Measurements from ENCODE around the gene SULT1B1.
"Not testable (repeated sequence)": the region's sequence is repeated elsewhere in the genome, so short reads cannot be mapped to it uniquely, and the experiment has no call there.

The SULT1B1 gene

DNA sequence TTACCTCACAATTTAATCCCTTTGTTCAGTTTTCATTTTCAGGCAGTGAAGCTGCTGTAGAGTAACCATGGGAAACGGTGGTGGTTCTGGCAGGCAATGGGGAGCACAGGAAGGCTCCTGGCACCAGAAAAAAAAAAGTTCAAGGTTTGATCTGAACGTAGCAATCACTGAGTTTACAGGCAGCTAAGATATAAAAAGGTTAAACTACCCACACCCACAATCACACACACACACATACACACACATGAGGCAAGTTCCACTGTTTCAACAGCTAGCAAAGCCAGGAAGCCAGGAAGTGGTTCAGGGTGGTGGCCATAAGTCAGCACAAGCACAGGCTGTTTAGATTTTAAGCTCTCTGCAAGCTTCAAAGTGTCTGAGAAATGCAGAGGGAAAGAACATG lies at the start of gene SULT1B1:
Gene SULT1B1, minus strand, starts transcription at position 166 of the 400 bp plus-strand sequence. CDS start 5,403 bp downstream, outside the sequence.
- DNase-seq (peak; percentile 35 to 56), ATAC-seq (peak; percentile 96)
- no peaks in the 10 kb centered on the region for H3K9me3 Mint-ChIP-seq
- H3K4me1 Mint-ChIP-seq = peaks cover 54% of the 10 kb centered on the region
- H3K4me3 Mint-ChIP-seq = peak within 1 kb of the TSS; percentile 81 to 90
- peak within 1 kb of the TSS; percentile 96 to 98 for H3K27ac Mint-ChIP-seq
- H3K27me3 Mint-ChIP-seq = no peaks in the 10 kb centered on the region

DNA sequence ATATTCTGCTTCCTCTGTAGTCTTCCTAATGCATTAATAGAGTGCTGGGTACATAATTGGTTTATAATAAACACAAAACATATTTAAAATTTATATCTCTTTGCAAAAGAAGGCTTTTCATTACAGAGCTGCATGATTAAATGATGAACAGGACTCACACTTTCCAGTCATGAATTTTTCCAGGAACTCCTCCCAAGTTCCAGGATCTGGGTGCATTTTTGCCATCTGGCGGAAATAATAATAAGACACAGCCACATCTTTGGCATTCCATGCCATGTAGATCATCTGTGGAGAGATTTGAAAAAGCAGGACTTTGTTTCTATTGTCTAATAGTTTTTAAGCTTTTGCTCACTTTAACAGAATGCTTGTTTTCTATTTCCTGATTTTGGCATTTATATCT lies 40.2 kb upstream of the SULT1B1 start:
- no peak for ATAC-seq
- no peak for DNase-seq
- no peaks in the 10 kb centered on the region for H3K9me3 Mint-ChIP-seq
- H3K27ac Mint-ChIP-seq = no peak overlapping the region
- H3K27me3 Mint-ChIP-seq = no peaks in the 10 kb centered on the region
- H3K4me3 Mint-ChIP-seq = no peak overlapping the region
- peaks cover 4% of the 10 kb centered on the region for H3K4me1 Mint-ChIP-seq

GRCh38 chr4:69799337-69799736 lies 38.9 kb upstream of the SULT1B1 start:
- Mint-ChIP-seq H3K27me3 (no peaks in the 10 kb centered on the region), H3K27ac (no peak overlapping the region), H3K4me3 (no peak overlapping the region), H3K4me1 (peaks cover 4% of the 10 kb centered on the region), H3K9me3 (no peaks in the 10 kb centered on the region)
- ATAC-seq (no peak), DNase-seq (no peak)

DNA sequence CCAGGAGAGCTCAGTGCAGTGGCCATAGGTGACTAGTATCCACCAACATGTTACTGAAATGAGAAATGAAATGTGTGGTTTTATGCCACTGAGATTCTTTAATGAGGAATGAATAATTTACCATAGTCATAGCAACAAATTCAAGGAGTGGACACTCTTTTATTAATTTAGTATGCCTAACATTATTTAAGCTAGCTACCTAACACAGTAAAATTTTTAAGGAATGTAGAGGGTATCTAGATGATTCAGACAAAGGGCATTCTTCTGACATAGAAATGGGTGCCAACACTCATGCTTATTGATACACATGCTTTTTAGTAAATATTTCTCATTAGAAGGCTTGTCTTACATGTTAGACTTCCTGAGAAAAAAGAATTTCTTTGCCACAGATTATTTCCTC lies 33.3 kb upstream of the SULT1B1 start:
- no peaks in the 10 kb centered on the region for H3K27me3 Mint-ChIP-seq
- ATAC-seq = no peak
- H3K4me1 Mint-ChIP-seq = peaks cover 4% of the 10 kb centered on the region

DNA sequence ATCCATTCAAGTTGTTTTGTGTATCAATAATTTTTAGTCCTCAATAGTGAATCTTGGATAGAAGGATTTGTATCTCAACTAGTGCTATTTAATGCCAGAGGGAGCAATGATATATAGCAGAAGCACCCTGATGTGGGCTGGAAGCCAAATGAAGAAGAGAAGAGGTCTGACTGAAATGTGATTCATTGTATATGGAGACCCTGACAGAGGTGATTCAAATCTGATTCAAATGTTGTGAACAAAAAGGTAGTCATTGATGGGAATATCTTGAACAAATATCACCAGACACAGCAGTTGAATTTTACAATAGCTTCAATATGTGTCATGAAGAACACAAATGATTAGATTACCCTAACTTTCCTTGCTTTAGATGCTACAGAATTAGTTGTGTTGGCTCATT lies 27.5 kb upstream of the SULT1B1 start:
- H3K9me3 Mint-ChIP-seq = peaks cover 0 to 11% of the 10 kb centered on the region in 2 donors
- no peak overlapping the region for H3K4me3 Mint-ChIP-seq
- no peaks in the 10 kb centered on the region for H3K27me3 Mint-ChIP-seq
- ATAC-seq = no peak
- no peak overlapping the region for H3K27ac Mint-ChIP-seq
- no peaks in the 10 kb centered on the region for H3K4me1 Mint-ChIP-seq
- DNase-seq = no peak

More for the DNA sequence above, 33.3 kb upstream of the SULT1B1 start:
- Mint-ChIP-seq H3K4me3 (no peak overlapping the region), H3K9me3 (no peaks in the 10 kb centered on the region), H3K27ac (no peak overlapping the region)
- no peak for DNase-seq

GRCh38 chr4:69786547-69786946 lies 26.1 kb upstream of the SULT1B1 start:
- peaks cover 0 to 19% of the 10 kb centered on the region in 2 donors for H3K9me3 Mint-ChIP-seq
- H3K4me1 Mint-ChIP-seq = no peaks in the 10 kb centered on the region
- ATAC-seq (no peak), DNase-seq (no peak)
- no peak overlapping the region for H3K27ac Mint-ChIP-seq
- no peaks in the 10 kb centered on the region for H3K27me3 Mint-ChIP-seq
- H3K4me3 Mint-ChIP-seq = no peak overlapping the region

DNA sequence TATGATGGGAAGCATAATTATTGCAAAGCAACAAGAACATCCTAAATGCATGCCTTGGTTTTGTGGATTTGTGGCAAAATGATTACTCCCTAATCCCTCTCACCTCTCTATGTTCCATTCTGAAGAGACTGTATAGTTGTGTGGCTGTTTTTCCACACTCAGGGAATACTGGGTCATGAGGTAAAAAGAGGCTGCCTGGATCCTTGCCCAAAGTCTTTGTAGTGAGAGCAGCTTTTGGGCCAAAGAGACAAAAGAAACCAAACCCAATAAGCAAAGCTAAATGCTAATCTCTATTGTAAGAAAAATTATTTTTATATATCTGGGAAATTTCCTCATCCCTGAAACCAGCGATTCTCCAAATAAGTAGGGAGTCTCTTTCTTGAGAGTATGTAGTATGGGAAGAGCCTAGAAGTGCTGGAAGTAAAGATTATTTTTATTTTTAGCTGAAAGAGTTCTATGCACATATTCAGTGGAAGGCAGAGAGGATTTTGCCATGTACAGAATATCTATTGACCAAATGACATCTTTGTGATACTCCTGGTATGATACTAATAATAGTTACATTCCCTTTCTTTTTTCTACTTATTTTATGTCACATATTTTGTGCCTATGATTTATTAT lies 24.9 kb upstream of the SULT1B1 start:
- Mint-ChIP-seq H3K27me3 (no peaks in the 10 kb centered on the region), H3K27ac (no peak overlapping the region), H3K4me3 (no peak overlapping the region), H3K4me1 (no peaks in the 10 kb centered on the region), H3K9me3 (peaks cover 0 to 19% of the 10 kb centered on the region in 2 donors)
- ATAC-seq = no peak
- no peak for DNase-seq

- DNase-seq (no peak), ATAC-seq (peak; percentile 18)
- Mint-ChIP-seq H3K4me3 (no peak overlapping the region), H3K27ac (no peak overlapping the region), H3K4me1 (no peaks in the 10 kb centered on the region), H3K27me3 (no peaks in the 10 kb centered on the region), H3K9me3 (peaks cover 0 to 19% of the 10 kb centered on the region in 2 donors)
These were observed 22.4 kb upstream of the SULT1B1 start for GRCh38 chr4:69782651-69783310.

DNA sequence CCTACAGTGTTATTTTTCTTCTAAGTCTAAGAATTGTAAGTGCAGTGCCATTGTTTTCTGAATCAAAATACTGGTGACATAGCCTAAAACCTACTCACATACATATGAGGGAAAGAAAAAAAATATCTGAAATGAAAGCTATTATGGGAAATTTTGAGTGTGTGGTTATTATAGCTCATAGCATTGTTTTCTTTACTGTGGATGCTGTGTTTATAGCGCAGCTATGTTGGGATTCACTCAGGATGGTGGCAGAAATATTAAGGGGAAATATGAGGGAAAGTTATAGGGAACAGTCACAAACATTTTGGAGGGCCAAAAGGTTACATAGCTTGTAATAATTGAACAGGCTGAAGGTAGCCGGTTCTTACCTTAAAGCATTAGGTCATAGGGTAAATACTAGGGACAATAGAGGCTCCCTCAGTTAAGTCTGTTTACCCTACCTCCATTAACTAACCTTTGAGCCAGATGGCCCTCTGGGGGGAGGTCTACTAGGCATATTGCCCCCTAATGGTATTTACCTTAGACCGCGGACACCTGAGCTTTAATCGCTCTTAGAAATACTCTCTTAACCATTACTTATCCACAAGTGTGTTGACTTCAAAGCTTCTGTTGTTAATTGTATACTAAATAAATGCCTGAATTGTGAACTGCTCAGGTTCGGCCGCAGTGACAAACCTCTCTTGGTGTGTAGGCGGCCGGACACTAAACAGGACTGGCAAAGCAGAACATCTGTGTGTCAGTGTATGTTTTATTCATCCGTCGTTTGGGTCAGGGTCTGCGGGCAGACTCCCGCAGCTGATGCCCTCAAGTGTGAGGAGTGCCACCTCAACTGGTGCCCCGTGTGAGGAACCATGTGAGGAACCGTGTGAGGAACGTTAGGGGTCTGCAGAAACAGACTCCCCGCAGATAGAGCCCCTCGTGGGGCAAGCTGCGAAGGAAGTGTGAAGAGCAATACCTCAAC lies 21.3 kb upstream of the SULT1B1 start:
- Mint-ChIP-seq H3K27me3 (no peaks in the 10 kb centered on the region), H3K9me3 (peaks cover 0 to 19% of the 10 kb centered on the region in 2 donors), H3K4me1 (no peaks in the 10 kb centered on the region), H3K4me3 (no peak overlapping the region), H3K27ac (no peak overlapping the region)
- no peak for ATAC-seq
- DNase-seq = no peak

GRCh38 chr4:69780141-69780540 lies 19.7 kb upstream of the SULT1B1 start:
- Mint-ChIP-seq H3K4me1 (no peaks in the 10 kb centered on the region), H3K4me3 (no peak overlapping the region), H3K27ac (no peak overlapping the region), H3K9me3 (peaks cover 0 to 19% of the 10 kb centered on the region in 2 donors), H3K27me3 (no peaks in the 10 kb centered on the region)
- no peak for DNase-seq
- ATAC-seq = no peak

DNA sequence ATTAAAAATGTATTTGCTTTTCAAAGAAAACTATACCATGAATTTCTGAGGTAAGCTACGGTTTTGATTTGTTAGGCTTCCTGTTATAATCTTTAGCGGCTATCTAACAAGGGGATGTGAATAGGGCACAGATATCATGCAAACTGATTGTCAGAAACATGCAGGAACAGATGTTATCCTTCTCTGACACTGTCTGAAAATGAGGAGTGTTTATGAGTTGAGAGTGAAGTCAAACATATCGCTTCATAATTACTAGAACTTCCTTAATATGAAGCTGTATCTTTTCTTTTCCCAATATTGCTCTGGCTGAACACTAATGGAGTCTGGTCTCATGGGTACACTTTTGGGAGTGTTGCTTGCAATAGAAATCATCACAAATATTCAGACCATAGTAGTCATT lies 16.3 kb upstream of the SULT1B1 start:
- H3K27ac Mint-ChIP-seq = no peak overlapping the region
- H3K4me3 Mint-ChIP-seq = no peak overlapping the region
- H3K4me1 Mint-ChIP-seq = no peaks in the 10 kb centered on the region
- no peaks in the 10 kb centered on the region for H3K27me3 Mint-ChIP-seq
- no peaks in the 10 kb centered on the region for H3K9me3 Mint-ChIP-seq
- ATAC-seq (no peak), DNase-seq (no peak)

GRCh38 chr4:69775321-69775867 lies 15.0 kb upstream of the SULT1B1 start:
- no peak overlapping the region for H3K27ac Mint-ChIP-seq
- DNase-seq = no peak
- ATAC-seq = no peak
- H3K4me3 Mint-ChIP-seq = no peak overlapping the region
- no peaks in the 10 kb centered on the region for H3K27me3 Mint-ChIP-seq
- H3K4me1 Mint-ChIP-seq = no peaks in the 10 kb centered on the region
- no peaks in the 10 kb centered on the region for H3K9me3 Mint-ChIP-seq

DNA sequence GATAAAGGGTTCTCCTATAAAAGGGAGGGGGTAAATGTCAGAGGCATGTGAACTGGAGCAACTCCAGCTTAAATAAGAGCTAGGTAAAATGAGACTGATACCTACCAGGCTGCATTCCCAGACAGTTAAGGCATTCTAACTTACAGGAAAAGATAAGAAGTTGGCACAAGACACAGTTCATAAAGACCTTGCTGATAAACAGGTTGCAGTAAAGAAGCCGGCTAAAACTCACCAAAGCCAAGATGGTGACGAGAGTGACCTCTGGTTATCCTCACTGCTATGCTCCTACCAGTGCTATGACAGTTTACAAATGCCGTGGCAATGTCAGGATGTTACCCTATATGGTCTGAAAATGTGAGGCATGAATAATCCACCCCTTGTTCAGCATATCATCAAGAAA lies 13.1 kb upstream of the SULT1B1 start:
- ATAC-seq = no peak
- Mint-ChIP-seq H3K27ac (no peak overlapping the region), H3K4me1 (no peaks in the 10 kb centered on the region), H3K27me3 (no peaks in the 10 kb centered on the region), H3K9me3 (no peaks in the 10 kb centered on the region), H3K4me3 (no peak overlapping the region)
- no peak for DNase-seq

GRCh38 chr4:69768554-69768953 lies 8.1 kb upstream of the SULT1B1 start:
- not testable (repeated sequence) for H3K9me3 Mint-ChIP-seq, H3K4me1 Mint-ChIP-seq

GRCh38 chr4:69765751-69766150 lies 5.3 kb upstream of the SULT1B1 start:
- Mint-ChIP-seq H3K9me3 (no peaks in the 10 kb centered on the region), H3K4me1 (peaks cover 19% of the 10 kb centered on the region), H3K4me3 (no peak overlapping the region), H3K27me3 (no peaks in the 10 kb centered on the region), H3K27ac (no peak overlapping the region)
- ATAC-seq = no peak
- no peak for DNase-seq

More at GRCh38 chr4:69768554-69768953, 8.1 kb upstream of the SULT1B1 start:
- not testable (repeated sequence) for ATAC-seq, H3K27me3 Mint-ChIP-seq, H3K4me3 Mint-ChIP-seq, H3K27ac Mint-ChIP-seq, DNase-seq

All from stimulated activated naive CD8-positive, alpha-beta T cell treated with anti-CD3 and anti-CD28 coated beads, Interleukin-15, amount 100 ng/mL, for 72 hours (primary cell).